ENCODE measurements around the gene CENPQ. TPM values are rescaled to one million over a fixed set of nuclear protein-coding genes. Genes with fewer than 3 reads are reported as not detected.

CENPQ gene
- total RNA-seq, 1 experiment from 2014 or later: 11.0 TPM

DNA sequence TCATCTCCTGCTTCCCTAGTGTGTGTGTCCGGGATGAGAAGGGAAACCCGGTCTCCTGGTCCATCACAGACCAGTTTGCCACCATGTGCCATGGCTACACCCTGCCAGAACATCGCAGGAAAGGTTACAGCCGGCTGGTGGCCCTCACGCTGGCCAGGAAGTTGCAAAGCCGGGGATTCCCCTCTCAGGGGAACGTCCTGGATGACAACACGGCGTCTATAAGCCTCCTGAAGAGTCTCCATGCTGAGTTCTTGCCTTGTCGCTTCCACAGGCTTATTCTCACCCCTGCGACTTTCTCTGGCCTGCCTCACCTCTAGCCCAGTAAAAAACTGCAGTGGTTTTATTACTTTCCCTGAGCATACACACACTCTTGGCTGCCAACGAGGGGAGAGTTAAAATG, 63.4 kb downstream of the CENPQ start:
- ChIA-PET CTCF (no interaction called here), POLR2A (ENCODE audit: unreplicated experiment) (no interaction called here)
- H4K20me1 ChIP-seq (ENCODE audit: insufficient read depth): no peaks in the 10 kb centered on the region
- 0 out of 2 replicates have a peak overlapping the region, but pooled peaks have one; percentile 27 for H2AFZ ChIP-seq
- no TSS peak for BruUV-seq (replicated peaks)
- no peaks in the 10 kb centered on the region for H3K4me1 ChIP-seq (replicated peaks; ENCODE audit: insufficient read depth)
- H3K27ac ChIP-seq: no peak overlapping the region
- H3K9me3 ChIP-seq (ENCODE audit: insufficient read depth, low read depth): no peaks in the 10 kb centered on the region
- TF ChIP-seq, protein P1, sequence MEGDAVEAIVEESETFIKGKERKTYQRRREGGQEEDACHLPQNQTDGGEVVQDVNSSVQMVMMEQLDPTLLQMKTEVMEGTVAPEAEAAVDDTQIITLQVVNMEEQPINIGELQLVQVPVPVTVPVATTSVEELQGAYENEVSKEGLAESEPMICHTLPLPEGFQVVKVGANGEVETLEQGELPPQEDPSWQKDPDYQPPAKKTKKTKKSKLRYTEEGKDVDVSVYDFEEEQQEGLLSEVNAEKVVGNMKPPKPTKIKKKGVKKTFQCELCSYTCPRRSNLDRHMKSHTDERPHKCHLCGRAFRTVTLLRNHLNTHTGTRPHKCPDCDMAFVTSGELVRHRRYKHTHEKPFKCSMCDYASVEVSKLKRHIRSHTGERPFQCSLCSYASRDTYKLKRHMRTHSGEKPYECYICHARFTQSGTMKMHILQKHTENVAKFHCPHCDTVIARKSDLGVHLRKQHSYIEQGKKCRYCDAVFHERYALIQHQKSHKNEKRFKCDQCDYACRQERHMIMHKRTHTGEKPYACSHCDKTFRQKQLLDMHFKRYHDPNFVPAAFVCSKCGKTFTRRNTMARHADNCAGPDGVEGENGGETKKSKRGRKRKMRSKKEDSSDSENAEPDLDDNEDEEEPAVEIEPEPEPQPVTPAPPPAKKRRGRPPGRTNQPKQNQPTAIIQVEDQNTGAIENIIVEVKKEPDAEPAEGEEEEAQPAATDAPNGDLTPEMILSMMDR (conservative IDR thresholded peaks at IDR 0.05): no peak
- no peak for TF ChIP-seq EZH2 (IDR thresholded peaks at IDR 0.05; ENCODE audit: low read depth)
- H3K4me3 ChIP-seq: no peak overlapping the region
- intact Hi-C loops (cut with micrococcal nuclease; ENCODE audit: unreplicated experiment): no loop called here
- no peaks in the 10 kb centered on the region for H3K36me3 ChIP-seq (ENCODE audit: low read depth)
- H3K79me2 ChIP-seq (ENCODE audit: low read depth): no peaks in the 10 kb centered on the region
- no peak overlapping the region for H3K4me2 ChIP-seq
- DNase-seq: no peak
- no peaks in the 10 kb centered on the region for H3F3A ChIP-seq (ENCODE audit: insufficient read depth, low read depth)
- H3K27me3 ChIP-seq (ENCODE audit: insufficient read depth, low read depth): no peaks in the 10 kb centered on the region
- no peaks in the 10 kb centered on the region for H3K9me2 ChIP-seq (ENCODE audit: insufficient read depth)

DNA sequence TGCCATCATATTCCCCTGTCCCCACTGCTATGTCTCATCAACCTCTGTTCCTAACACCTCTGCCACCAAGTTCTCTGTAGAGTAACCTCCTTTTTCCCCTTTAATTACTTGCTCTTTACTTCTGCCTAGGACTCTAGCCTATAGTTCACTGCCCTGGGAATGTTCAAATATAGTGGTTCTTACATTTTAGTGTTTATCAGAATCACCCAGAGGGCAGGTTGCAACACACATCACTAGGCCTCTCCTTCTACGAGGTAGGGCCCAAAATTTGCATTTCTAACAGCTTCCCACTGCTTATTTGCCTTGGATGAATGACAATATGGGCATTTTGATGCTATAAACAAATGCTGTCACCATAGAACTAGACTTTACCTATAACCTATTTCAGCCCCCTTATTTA, 64.2 kb downstream of the CENPQ start:
- no peaks in the 10 kb centered on the region for H3K27me3 ChIP-seq (ENCODE audit: insufficient read depth, low read depth)
- no peaks in the 10 kb centered on the region for H3K36me3 ChIP-seq (ENCODE audit: low read depth)
- H3K4me2 ChIP-seq: no peak overlapping the region
- H3K4me3 ChIP-seq: no peak overlapping the region
- DNase-seq: no peak
- intact Hi-C loops (cut with micrococcal nuclease; ENCODE audit: unreplicated experiment): no loop called here
- POLR2A ChIA-PET (ENCODE audit: unreplicated experiment): no interaction called here
- H3K9me3 ChIP-seq (ENCODE audit: insufficient read depth, low read depth): no peaks in the 10 kb centered on the region
- no peaks in the 10 kb centered on the region for H4K20me1 ChIP-seq (ENCODE audit: insufficient read depth)
- no peaks in the 10 kb centered on the region for H3F3A ChIP-seq (ENCODE audit: insufficient read depth, low read depth)
- BruUV-seq (replicated peaks): no TSS peak
- 0 out of 2 replicates have a peak, but pooled peaks cover under 1% of the 10 kb centered on the region for H3K4me1 ChIP-seq (replicated peaks; ENCODE audit: insufficient read depth)
- H2AFZ ChIP-seq: 0 out of 2 replicates have a peak overlapping the region, but pooled peaks have one; percentile 27
- TF ChIP-seq EZH2 (IDR thresholded peaks at IDR 0.05; ENCODE audit: low read depth): no peak
- TF ChIP-seq, protein P1 (conservative IDR thresholded peaks at IDR 0.05): no peak
- CTCF ChIA-PET: no interaction called here
- H3K27ac ChIP-seq: no peak overlapping the region
- H3K79me2 ChIP-seq (ENCODE audit: low read depth): no peaks in the 10 kb centered on the region
- no peaks in the 10 kb centered on the region for H3K9me2 ChIP-seq (ENCODE audit: insufficient read depth)

DNA sequence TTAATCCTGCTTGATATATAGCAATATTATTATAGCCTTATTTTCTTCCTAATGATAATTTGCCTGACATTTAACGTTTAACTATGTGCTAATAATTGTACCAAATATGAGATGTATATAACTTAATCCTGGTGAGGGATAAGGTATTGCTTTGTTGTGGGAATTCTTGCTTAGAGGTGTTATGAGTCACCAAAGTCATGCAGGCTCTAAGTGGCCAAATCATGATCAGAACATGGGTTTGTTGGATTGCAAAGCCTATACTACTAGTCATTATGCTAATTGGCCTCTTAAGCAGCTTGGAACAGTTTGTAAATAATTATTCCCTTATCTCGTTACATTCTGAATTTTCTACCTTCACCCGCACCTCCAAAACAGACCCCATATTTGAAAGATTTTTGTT, 65.4 kb downstream of the CENPQ start:
- Histone ChIP-seq H3K9me3 (ENCODE audit: insufficient read depth, low read depth) (no peaks in the 10 kb centered on the region), H3K4me2 (no peak overlapping the region), H3K27me3 (ENCODE audit: insufficient read depth, low read depth) (no peaks in the 10 kb centered on the region), H3K36me3 (ENCODE audit: low read depth) (no peaks in the 10 kb centered on the region), H4K20me1 (ENCODE audit: insufficient read depth) (no peaks in the 10 kb centered on the region), H2AFZ (no peak overlapping the region), H3K79me2 (ENCODE audit: low read depth) (no peaks in the 10 kb centered on the region), H3K4me1 (replicated peaks; ENCODE audit: insufficient read depth) (0 out of 2 replicates have a peak, but pooled peaks cover 5% of the 10 kb centered on the region), H3K27ac (no peak overlapping the region), H3K9me2 (ENCODE audit: insufficient read depth) (no peaks in the 10 kb centered on the region), H3F3A (ENCODE audit: insufficient read depth, low read depth) (no peaks in the 10 kb centered on the region), H3K4me3 (no peak overlapping the region)
- no TSS peak for BruUV-seq (replicated peaks)
- ChIA-PET CTCF (no interaction called here), POLR2A (ENCODE audit: unreplicated experiment) (no interaction called here)
- TF ChIP-seq, protein P1 (conservative IDR thresholded peaks at IDR 0.05): no peak
- no peak for TF ChIP-seq EZH2 (IDR thresholded peaks at IDR 0.05; ENCODE audit: low read depth)
- no peak for DNase-seq
- intact Hi-C loops (cut with micrococcal nuclease; ENCODE audit: unreplicated experiment): no loop called here

Data from PC-9 (cell line).